K562 (cell line): ENCODE results near the gene LRP10. TPM values are rescaled to one million over a fixed set of nuclear protein-coding genes. Genes with fewer than 3 reads are reported as not detected.
A peak's percentile ranks its signal among the peaks of the same experiment; 100 is the strongest.

Experiments
- ATAC-seq: fragments of 200-7000 bp; cut with Tn5 transposase; 3 replicates; pipeline ENCODE4 v1.9.1; 2020; ENCODE audit warnings: moderate library complexity
- BruUV-seq: library from RNA; stranded (reverse); fragments of 400-500 nt; replicated peaks from 2 replicates; lab custom pipeline; 2021; lab: Mats Ljungman, UMichigan
- CTCF ChIA-PET: fragments of 300-600 bp; formaldehyde crosslinking; extraction: SDS; loops from one replicate; lab custom pipeline; 2021; ENCODE audit warnings: low intra/inter-chr PET ratio; lab: Yijun Ruan, JAX
- POLR2A ChIA-PET: fragments of 300-600, 350-650 bp; sonication (Branson Sonifier 250); formaldehyde crosslinking; extraction: SDS; loops from one replicate; lab custom pipeline; 2021; ENCODE audit warnings: antibody characterized with exemption, inconsistent platforms; lab: Yijun Ruan, JAX
- DNase-seq, 4 experiments: peaks; one replicate each; pipeline versions ENCODE4 v3.0.0 to v3.0.0-alpha.2; 2011 to 2018; ENCODE audit warnings: low spot score in 3 of 4, mixed read lengths in 3 of 4; ENCODE audit errors: extremely low read depth in 1 of 4
- FAIRE-seq: peaks from 2 replicates; lab custom pipeline; 2011; peaks lifted over from hg19 to GRCh38; lab: Jason Lieb, UNC
- H2AFZ ChIP-seq: 2 replicates; pipeline ENCODE4 v1.6.0; 2011; ENCODE audit warnings: low read depth, low read length, control low read depth, inconsistent platforms
- H3K27ac ChIP-seq: fragments of 200-600 bp; 3 replicates; pipeline ENCODE4 v1.8.0; 2011; ENCODE audit warnings: low read depth, mild to moderate bottlenecking, control low read depth, inconsistent platforms, low read length, moderate library complexity, mixed read lengths; ENCODE audit errors: extremely low read depth
- H3K27me3 ChIP-seq, 2 experiments: fragments of 300-600 bp in 1 of 2; 2 replicates in 1 of 2; 3 replicates in 1 of 2; pipeline versions ENCODE4 v1.6.0 to v1.8.0; 2011; ENCODE audit warnings: inconsistent platforms in 2 of 2, low read length in 2 of 2, mild to moderate bottlenecking in 1 of 2, mixed read lengths in 1 of 2, moderate library complexity in 1 of 2; ENCODE audit not compliant: control insufficient read depth in 2 of 2, insufficient read depth in 2 of 2
- H3K36me3 ChIP-seq: fragments of 300-600 bp; 3 replicates; pipeline ENCODE4 v1.8.0; 2011; ENCODE audit warnings: mild to moderate bottlenecking, low read length, inconsistent platforms; ENCODE audit not compliant: control insufficient read depth, insufficient read depth
- H3K4me1 ChIP-seq, 2 experiments: fragments of 200-600 bp in 1 of 2; replicated peaks in 1 of 2; 2 replicates in 1 of 2; 3 replicates in 1 of 2; pipeline versions ENCODE4 v1.5.1 to v1.8.0; 2011; ENCODE audit warnings: inconsistent platforms in 2 of 2, low read length in 2 of 2, mild to moderate bottlenecking in 1 of 2, mixed read lengths in 1 of 2, moderate library complexity in 1 of 2; ENCODE audit not compliant: control insufficient read depth in 2 of 2, insufficient read depth in 2 of 2
- H3K4me2 ChIP-seq: 2 replicates; pipeline ENCODE4 v1.6.1; 2011; ENCODE audit warnings: low read length, control low read depth, inconsistent platforms, mixed read lengths; ENCODE audit not compliant: insufficient read depth
- H3K4me3 ChIP-seq: fragments of 200-600 bp; sonication (generic), shearing (Covaris generic); 2 replicates; pipeline ENCODE4 v1.5.1; 2016; ENCODE audit warnings: control low read depth, inconsistent platforms
- H3K79me2 ChIP-seq: fragments of 200-600 bp; 3 replicates; pipeline ENCODE4 v1.8.0; 2011; ENCODE audit warnings: low read length, inconsistent platforms; ENCODE audit not compliant: control insufficient read depth, insufficient read depth
- H3K9ac ChIP-seq, 2 experiments: 2 replicates each; pipeline versions ENCODE4 v1.6.0 to v1.6.1; 2011; ENCODE audit warnings: low read depth in 2 of 2, low read length in 2 of 2, control low read depth in 1 of 2, inconsistent platforms in 1 of 2, mild to moderate bottlenecking in 1 of 2, mixed read lengths in 1 of 2; ENCODE audit not compliant: insufficient read depth in 1 of 2
- H3K9me1 ChIP-seq: one replicate; pipeline ENCODE4 v1.6.0; 2011; ENCODE audit warnings: inconsistent platforms, mild to moderate bottlenecking, low read length, moderate library complexity; ENCODE audit not compliant: control insufficient read depth, insufficient read depth
- H3K9me3 ChIP-seq: replicated peaks from 2 replicates; pipeline ENCODE4 v1.5.1; 2011; ENCODE audit warnings: low read depth, low read length, inconsistent platforms; ENCODE audit not compliant: control insufficient read depth, insufficient read depth
- H4K20me1 ChIP-seq: replicated peaks from 2 replicates; pipeline ENCODE4 v1.6.1; 2011; ENCODE audit warnings: low read length, inconsistent platforms, mixed read lengths; ENCODE audit not compliant: control insufficient read depth, insufficient read depth
- ELF2 ChIP-seq: fragments of 250-450 bp; sonication (Bioruptor Pico); IDR thresholded peaks from 2 replicates; pipeline ENCODE4 v1.5.0; 2021; ENCODE audit warnings: mild to moderate bottlenecking
- HEY1 ChIP-seq: fragments of 250-450 bp; sonication (Bioruptor Pico); IDR thresholded peaks from 2 replicates; pipeline ENCODE4 v1.5.0; 2020; ENCODE audit warnings: mild to moderate bottlenecking, moderate library complexity, borderline replicate concordance
- MEF2A ChIP-seq: IDR thresholded peaks from 2 replicates; pipeline ENCODE4 v1.6.1; 2011; ENCODE audit warnings: low read depth, mild to moderate bottlenecking, low read length, moderate library complexity; ENCODE audit not compliant: control insufficient read depth
- NFRKB ChIP-seq: fragments of 450-650 bp; IDR thresholded peaks from 2 replicates; pipeline ENCODE4 v1.6.1; 2016; ENCODE audit warnings: low read depth
- POLR2G ChIP-seq: fragments of 200-400 bp; formaldehyde crosslinking; IDR thresholded peaks from 2 replicates; pipeline ENCODE4 v1.6.1; 2017; ENCODE audit warnings: low read depth, mild to moderate bottlenecking, antibody characterized with exemption, low read length, moderate library complexity
- SMAD2 ChIP-seq: fragments of 150-350 bp; IDR thresholded peaks from 2 replicates; pipeline ENCODE4 v1.6.1; 2014; ENCODE audit warnings: low read depth, mild to moderate bottlenecking, low read length
- TRIM28 ChIP-seq: fragments of 450-650 bp; IDR thresholded peaks from 2 replicates; pipeline ENCODE4 v1.6.1; 2017
- XRCC5 ChIP-seq: fragments of 200-400 bp; formaldehyde crosslinking; IDR thresholded peaks from 2 replicates; pipeline ENCODE4 v1.6.1; 2017; ENCODE audit warnings: low read depth, mild to moderate bottlenecking, low read length
- ZKSCAN8 ChIP-seq: fragments of 200-800 bp; sonication (Bioruptor generic); IDR thresholded peaks from 2 replicates; pipeline ENCODE4 v1.6.1; 2016; ENCODE audit warnings: missing genetic modification characterization, missing compliant biosample characterization
- WGBS: fragments of 100-300 bp; shearing (Covaris generic); methylation state at CpG from one replicate; pipeline ENCODE4 v1.1.6; 2016; ENCODE audit warnings: low coverage, mixed read lengths; ENCODE audit not compliant: insufficient coverage; ENCODE audit errors: missing lambda C conversion rate; 5-methylcytosine and 5-hydroxymethylcytosine counted together
- in situ Hi-C: fragments of 300-500 bp; cut with MboI; formaldehyde crosslinking; loops from 4 replicates; pipeline ENCODE4 v1.15.0; 2018; ENCODE audit warnings: inconsistent platforms, mixed read lengths
- intact Hi-C: fragments of 100-400 bp; cut with micrococcal nuclease; formaldehyde crosslinking; loops from 2 replicates; pipeline ENCODE4 v1.14.2; 2022
- polyA plus RNA-seq, 8 experiments: library from polyadenylated mRNA; depleted of rRNA in 4 of 8; stranded (reverse) in 5 of 8; unstranded in 3 of 8; fragments of >200 nt; fragmentation: Nextera tagmentation in 2 of 8; fragmentation: Illumina TruSeq in 1 of 8; extraction: Ambion mirVana in 2 of 8; extraction: Trizol in 1 of 8; gene quantifications; 2 replicates each; pipeline versions ENCODE4 v1.2.1 to v1.2.3, GENCODE V29; 2011 to 2014; ENCODE audit warnings: inconsistent platforms in 1 of 8, missing spikeins in 1 of 8
- total RNA-seq, 7 experiments: library from RNA; depleted of rRNA in 6 of 7; stranded (reverse); fragments of >200 nt in 6 of 7; fragmentation: Illumina TruSeq in 2 of 7; extraction: Trizol in 2 of 7; gene quantifications; 2 replicates each; pipeline versions ENCODE4 v1.2.1 to v1.2.3, GENCODE V29; 2011 to 2021; ENCODE audit warnings: low replicate concordance in 1 of 7
- TF ChIP-seq, protein P1 (sequence below), 2 experiments: IDR thresholded peaks; 2 replicates each; pipeline ENCODE4 v1.6.1; 2012; ENCODE audit warnings: improper control_type of control experiment in 2 of 2, low read depth in 2 of 2, low read length in 2 of 2, borderline replicate concordance in 1 of 2

LRP10 gene
- total and polyA plus RNA-seq, 9 of the 15 experiments (the other 6 are each of a cell fraction or from before 2014, with no cell fraction given): 1.3 to 45.5 (median 10.9) TPM

DNA sequence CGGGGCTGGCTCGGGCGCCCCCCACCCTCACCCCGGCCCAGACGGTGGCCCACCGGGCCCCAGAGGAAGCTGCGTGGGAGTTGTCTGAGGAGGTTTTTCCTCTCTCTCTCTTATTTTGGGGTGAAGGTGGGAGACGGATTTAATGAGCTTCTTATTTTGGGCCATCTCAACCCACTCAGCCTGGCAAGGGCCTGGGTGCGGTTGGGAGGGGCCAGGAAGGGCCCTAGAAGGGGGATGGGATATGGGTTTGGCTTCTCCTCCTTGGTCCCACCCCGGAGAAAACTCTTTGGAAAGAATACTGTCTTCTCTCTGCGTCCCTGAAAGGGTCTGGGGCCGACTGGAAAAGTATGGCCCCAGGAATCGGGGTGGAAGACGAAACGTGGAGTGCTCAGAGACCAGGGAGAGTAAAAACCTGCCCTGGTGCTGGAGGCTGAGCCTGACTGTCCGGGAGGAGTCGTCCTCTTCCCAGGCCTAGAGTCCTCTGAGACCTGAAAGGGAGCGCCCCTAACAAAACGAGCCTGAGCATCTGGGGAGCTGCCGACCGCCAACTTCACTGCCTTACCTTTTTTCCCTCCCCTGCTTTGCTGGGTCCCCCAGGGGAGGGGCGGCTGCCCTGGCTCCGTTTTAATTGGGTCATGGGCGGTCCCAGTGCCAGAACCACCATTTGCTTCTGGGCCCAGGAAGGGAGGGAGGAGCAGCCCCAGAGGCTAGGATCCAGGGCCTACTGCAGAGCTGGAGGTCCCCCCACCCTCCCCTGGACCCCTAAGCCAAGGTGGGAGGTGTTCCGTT, 33.6 kb upstream of the LRP10 start:
- no peak overlapping the region for H3K4me3 ChIP-seq
- DNase-seq (no peak), FAIRE-seq (no peak), ATAC-seq (no peak)
- no peak overlapping the region for H3K4me2 ChIP-seq
- H3K9ac ChIP-seq: peak overlapping the region in 1 of 2 experiments; percentile 31; a peak in 1 of 4 replicates
- intact Hi-C loops (no loop called here), in situ Hi-C loops (no loop called here)
- POLR2A ChIA-PET: interaction anchor here (0.8 to 1.5 kb wide), 6 partner anchors 8 to 41 kb away, joined by 3 to 10 read pairs (median 4); partner anchors contain the start of genes LRP10 and MRPL52
- no peaks in the 10 kb centered on the region for H3K79me2 ChIP-seq
- TF ChIP-seq XRCC5 (no peak), POLR2G (peak; percentile 25; the same call in 1 of the 2 replicates)
- BruUV-seq: no TSS peak
- CTCF ChIA-PET: no interaction called here
- no peaks in the 10 kb centered on the region for H3K27me3 ChIP-seq
- no peaks in the 10 kb centered on the region for H3K9me1 ChIP-seq
- no peaks in the 10 kb centered on the region for H4K20me1 ChIP-seq
- no peaks in the 10 kb centered on the region for H3K9me3 ChIP-seq
- H3K4me1 ChIP-seq: peaks cover 0 to 14% of the 10 kb centered on the region in 2 experiments; a peak in 1 of 5 replicates
- peaks cover 28% of the 10 kb centered on the region; the same call in 2 of the 3 replicates for H3K36me3 ChIP-seq
- no peak overlapping the region for H2AFZ ChIP-seq
- no peak overlapping the region for H3K27ac ChIP-seq
- 80% methylated on average over 19 of the region's 25 CpGs for WGBS

DNA sequence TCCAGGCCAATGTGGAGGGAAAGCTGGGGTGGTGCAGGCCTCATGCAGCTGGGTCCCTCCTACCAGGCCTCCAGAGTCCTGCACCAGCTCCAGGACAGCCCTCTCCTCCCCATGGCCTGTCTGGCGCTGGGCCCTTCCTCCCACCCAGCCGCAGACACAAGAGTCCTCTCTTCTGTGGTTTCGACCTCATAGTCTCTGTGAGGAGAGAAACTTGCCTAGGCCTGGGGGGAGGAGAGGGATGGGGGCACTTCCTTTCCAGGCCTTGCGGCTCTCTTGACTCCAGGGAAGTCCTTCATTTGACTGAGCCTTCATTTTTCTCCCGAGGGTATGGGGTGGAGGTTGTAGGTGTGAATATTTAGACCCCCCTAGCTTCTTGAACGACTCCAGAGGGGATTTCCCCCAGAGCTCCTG, 32.9 kb upstream of the LRP10 start:
- H3K9ac ChIP-seq: peak overlapping the region in 1 of 2 experiments; percentile 76; a peak in 1 of 4 replicates
- no peaks in the 10 kb centered on the region for H3K79me2 ChIP-seq
- TF ChIP-seq NFRKB: no peak
- no peak for TF ChIP-seq ELF2 (CRISPR knock-in tag)
- TF ChIP-seq, protein P1, sequence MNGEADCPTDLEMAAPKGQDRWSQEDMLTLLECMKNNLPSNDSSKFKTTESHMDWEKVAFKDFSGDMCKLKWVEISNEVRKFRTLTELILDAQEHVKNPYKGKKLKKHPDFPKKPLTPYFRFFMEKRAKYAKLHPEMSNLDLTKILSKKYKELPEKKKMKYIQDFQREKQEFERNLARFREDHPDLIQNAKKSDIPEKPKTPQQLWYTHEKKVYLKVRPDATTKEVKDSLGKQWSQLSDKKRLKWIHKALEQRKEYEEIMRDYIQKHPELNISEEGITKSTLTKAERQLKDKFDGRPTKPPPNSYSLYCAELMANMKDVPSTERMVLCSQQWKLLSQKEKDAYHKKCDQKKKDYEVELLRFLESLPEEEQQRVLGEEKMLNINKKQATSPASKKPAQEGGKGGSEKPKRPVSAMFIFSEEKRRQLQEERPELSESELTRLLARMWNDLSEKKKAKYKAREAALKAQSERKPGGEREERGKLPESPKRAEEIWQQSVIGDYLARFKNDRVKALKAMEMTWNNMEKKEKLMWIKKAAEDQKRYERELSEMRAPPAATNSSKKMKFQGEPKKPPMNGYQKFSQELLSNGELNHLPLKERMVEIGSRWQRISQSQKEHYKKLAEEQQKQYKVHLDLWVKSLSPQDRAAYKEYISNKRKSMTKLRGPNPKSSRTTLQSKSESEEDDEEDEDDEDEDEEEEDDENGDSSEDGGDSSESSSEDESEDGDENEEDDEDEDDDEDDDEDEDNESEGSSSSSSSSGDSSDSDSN (IDR thresholded peaks at IDR 0.05; ENCODE audit: borderline replicate concordance in 1 of 2, low read depth in 2 of 2, low read length in 2 of 2): no peak
- TF ChIP-seq MEF2A: no peak
- no peak for TF ChIP-seq TRIM28
- TF ChIP-seq SMAD2: no peak
- no peak for TF ChIP-seq HEY1 (CRISPR knock-in tag)
- no peak for TF ChIP-seq ZKSCAN8

More for the DNA sequence above, 32.9 kb upstream of the LRP10 start:
- in situ Hi-C loops: no loop called here
- no peaks in the 10 kb centered on the region for H4K20me1 ChIP-seq
- ATAC-seq: peak; percentile 12; the same call in 1 of the 3 replicates
- no peak overlapping the region for H2AFZ ChIP-seq
- no peaks in the 10 kb centered on the region for H3K9me1 ChIP-seq
- CTCF ChIA-PET: no interaction called here
- H3K9me3 ChIP-seq: no peaks in the 10 kb centered on the region
- WGBS: 35% methylated on average over 3 of the region's 6 CpGs
- H3K36me3 ChIP-seq: peaks cover 21% of the 10 kb centered on the region; the same call in 2 of the 3 replicates
- H3K4me1 ChIP-seq: peaks cover 0 to 14% of the 10 kb centered on the region in 2 experiments; a peak in 1 of 5 replicates
- no peak overlapping the region for H3K4me2 ChIP-seq
- no peak for DNase-seq
- intact Hi-C loops: no loop called here
- POLR2A ChIA-PET: interaction anchor here (0.6 to 1.5 kb wide), 7 partner anchors 8 to 484 kb away, joined by 3 to 10 read pairs (median 3); partner anchors contain the start of genes LRP10 and MRPL52
- BruUV-seq: no TSS peak
- FAIRE-seq: no peak
- H3K4me3 ChIP-seq: no peak overlapping the region
- H3K27me3 ChIP-seq: no peaks in the 10 kb centered on the region
- H3K27ac ChIP-seq: no peak overlapping the region
